Fibroblast of villous mesenchyme (primary cell): ENCODE measurements around the gene NCOA4. TPM values are rescaled to one million over a fixed set of nuclear protein-coding genes. Genes with fewer than 3 reads are reported as not detected.
"Not testable (repeated sequence)": the region's sequence is repeated elsewhere in the genome, so short reads cannot be mapped to it uniquely, and the experiment has no call there.

Experiments used
- DNase-seq: peaks from one replicate; pipeline ENCODE4 v3.0.0-alpha.2; 2010; ENCODE audit warnings: low read depth
- H3K4me3 ChIP-seq: 2 replicates; pipeline ENCODE4 v1.5.1; 2011; ENCODE audit warnings: low read depth, mild to moderate bottlenecking, low read length
- total RNA-seq: library from RNA; depleted of rRNA; stranded (reverse); fragments of >200 nt; gene quantifications from 2 replicates; pipeline ENCODE4 v1.2.3, GENCODE V29; 2012
- TF ChIP-seq, protein P1 (sequence below): IDR thresholded peaks from 2 replicates; pipeline ENCODE4 v1.5.1; 2012; ENCODE audit warnings: low read depth, mild to moderate bottlenecking, low read length; ENCODE audit not compliant: insufficient read depth

Gene NCOA4
- total RNA-seq, 1 donor: 256 TPM

GRCh38 chr10:46062723-46063428, 32.5 kb upstream of the NCOA4 start:
- TF ChIP-seq, protein P1, sequence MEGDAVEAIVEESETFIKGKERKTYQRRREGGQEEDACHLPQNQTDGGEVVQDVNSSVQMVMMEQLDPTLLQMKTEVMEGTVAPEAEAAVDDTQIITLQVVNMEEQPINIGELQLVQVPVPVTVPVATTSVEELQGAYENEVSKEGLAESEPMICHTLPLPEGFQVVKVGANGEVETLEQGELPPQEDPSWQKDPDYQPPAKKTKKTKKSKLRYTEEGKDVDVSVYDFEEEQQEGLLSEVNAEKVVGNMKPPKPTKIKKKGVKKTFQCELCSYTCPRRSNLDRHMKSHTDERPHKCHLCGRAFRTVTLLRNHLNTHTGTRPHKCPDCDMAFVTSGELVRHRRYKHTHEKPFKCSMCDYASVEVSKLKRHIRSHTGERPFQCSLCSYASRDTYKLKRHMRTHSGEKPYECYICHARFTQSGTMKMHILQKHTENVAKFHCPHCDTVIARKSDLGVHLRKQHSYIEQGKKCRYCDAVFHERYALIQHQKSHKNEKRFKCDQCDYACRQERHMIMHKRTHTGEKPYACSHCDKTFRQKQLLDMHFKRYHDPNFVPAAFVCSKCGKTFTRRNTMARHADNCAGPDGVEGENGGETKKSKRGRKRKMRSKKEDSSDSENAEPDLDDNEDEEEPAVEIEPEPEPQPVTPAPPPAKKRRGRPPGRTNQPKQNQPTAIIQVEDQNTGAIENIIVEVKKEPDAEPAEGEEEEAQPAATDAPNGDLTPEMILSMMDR: no peak
- no peak for DNase-seq
- no peak overlapping the region for H3K4me3 ChIP-seq

DNA sequence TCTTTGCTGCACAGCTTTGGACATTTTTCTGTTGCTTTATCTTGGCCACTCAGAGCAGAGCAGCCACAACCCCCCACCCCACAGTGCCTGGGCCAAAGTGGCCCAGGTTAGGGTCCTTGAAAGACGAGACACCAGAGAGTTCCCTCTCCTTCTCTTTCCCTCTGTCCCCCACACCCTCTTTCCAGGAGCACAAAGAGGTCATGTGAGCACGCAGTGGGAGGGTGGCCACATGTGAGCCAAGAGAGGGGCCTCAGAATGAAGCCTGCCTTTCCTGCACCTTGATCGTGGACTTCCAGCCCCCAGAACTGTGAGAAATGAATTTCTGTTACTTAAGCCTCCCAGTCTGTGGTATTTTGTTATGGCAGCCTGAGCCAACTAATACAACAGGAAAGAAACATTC, 30.3 kb upstream of the NCOA4 start:
- DNase-seq: no peak
- TF ChIP-seq, protein P1: no peak
- no peak overlapping the region for H3K4me3 ChIP-seq

DNA sequence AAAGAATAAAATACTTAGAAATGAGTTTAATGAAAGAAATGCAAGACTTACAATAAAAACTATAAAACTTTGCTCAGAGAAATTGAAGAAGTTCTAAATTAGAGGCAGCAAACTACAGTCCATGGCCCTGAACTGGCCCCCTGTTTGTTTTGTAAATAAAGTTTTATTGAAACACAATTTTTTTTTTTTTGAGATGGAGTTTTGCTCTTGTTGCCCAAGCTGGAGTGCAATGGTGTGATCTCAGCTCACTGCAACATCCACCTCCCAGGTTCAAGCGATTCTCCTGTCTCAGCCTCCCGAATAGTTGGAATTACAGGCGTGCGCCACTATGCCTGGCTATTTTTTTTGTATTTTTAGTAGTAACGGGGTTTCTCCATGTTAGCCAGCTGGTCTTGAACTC, 27.5 kb upstream of the NCOA4 start:
- DNase-seq, H3K4me3 ChIP-seq: not testable (repeated sequence)

- no peak overlapping the region for H3K4me3 ChIP-seq
- DNase-seq: no peak
- TF ChIP-seq, protein P1: no peak
Measured at GRCh38 chr10:46057038-46057437, 26.6 kb upstream of the NCOA4 start.

DNA sequence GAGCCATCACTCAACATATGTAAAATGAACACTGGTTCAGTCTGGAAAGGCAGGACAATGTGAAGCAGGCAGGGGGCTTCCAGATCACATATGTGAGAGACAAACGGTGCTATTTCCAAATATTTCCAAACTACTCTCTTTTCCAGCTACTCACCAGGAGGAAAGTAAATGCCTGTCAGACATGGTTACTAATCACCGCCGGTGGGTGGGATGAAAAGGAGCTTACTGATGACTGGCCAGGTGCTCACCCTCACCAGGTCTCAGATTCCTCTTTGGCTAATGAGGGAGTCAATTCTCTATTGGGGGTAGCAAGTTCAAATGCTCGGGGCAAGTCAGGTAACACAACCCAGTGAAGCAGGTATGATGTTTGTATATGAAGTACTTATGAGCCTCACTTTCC, 25.3 kb upstream of the NCOA4 start:
- TF ChIP-seq, protein P1: no peak
- no peak for DNase-seq
- H3K4me3 ChIP-seq: no peak overlapping the region

DNA sequence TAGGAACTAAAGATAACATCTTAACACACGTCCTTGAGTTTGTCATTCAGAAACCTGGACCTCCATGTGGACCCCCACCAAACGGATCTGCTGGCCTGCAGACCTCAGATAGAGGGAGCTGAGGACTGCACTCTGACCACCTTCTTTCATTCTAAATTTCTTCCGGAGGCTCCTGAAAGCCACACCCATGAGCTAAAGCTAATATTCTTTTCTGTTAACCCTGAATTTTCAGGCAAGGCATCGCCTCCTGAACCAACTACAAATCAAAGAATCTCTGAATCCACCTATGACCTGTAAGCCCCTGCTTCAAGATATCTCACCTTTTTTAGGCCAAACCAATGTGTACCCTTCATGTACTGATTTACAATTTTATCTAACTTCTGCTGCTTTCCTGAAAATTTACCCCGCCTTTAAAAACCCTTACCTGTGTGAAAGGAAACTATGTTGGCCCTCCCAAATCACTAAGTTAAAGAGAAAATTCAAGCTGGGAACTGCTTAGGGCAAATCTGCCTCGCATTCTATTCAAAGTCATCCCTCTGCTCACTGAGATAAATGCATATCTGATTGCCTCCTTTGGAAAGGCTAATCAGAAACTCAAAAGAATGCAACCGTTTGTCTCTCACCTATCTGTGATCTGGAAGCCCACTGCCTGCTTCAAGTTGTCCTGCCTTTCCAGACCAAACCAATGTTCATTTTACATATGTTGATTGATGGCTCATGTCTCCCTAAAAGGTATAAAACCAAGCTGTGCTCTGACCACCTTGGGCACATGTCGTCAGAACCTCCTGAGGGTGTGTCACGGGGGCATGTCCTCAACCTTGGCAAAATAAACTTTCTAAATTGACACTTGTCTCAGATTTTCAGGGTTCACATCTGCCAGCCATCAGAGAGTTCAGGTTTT, 23.4 kb upstream of the NCOA4 start:
- DNase-seq: no peak
- TF ChIP-seq, protein P1: no peak

DNA sequence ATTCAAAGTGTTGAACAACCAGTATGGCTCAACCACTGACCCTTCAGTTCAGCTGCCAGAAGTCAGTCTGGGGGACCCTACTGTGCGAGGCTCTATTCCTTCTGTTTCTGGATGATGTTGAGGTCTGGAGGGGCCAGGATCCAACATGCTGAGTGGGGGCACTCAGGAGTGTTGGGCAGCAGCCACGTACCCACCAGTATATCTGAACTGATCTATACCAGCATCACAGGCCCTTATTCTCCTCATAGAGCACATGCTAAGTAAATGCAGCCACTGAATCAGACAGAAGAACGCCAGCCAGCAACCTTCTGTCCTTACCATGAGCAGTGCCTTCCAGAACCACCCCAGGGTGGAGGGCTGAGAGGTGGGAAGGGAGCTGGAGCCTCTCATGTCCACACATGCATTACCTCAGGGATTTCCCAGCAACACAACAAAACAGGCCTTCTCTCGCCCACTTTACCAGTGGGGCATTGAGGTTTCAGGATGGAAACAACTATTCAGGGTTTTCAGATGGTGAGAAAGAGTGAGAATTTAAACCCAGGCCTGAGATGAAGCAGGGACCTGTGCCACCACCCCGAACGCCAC, 22.5 kb upstream of the NCOA4 start:
- H3K4me3 ChIP-seq: no peak overlapping the region
- no peak for DNase-seq
- TF ChIP-seq, protein P1: no peak

More for the DNA sequence above, 23.4 kb upstream of the NCOA4 start:
- H3K4me3 ChIP-seq: no peak overlapping the region
